ENCODE results near the gene TBRG1.

DNA sequence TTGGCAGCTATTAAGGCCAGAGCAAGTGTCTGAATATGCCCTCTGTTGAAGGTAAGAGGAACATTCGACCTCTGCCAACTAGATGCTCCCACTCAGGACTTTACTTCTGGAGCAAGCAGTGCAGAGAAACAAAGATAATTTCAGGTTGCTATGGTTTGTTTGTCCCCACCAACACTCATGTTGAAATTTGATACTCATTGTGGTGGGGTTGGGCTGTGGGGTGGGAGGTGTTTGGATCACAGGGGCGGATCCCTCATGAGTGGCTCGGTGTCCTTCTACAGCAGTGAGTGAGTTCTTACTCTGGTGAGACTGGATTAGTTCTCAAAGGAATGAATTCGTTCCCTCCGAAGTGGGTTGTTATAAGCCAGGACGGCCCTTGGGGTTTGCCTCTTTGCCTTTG, 40.8 kb upstream of the TBRG1 start:
- TF ChIP-seq EZH2 (IDR thresholded peaks at IDR 0.05; ENCODE audit: insufficient read depth, poor library complexity, severe bottlenecking): no peak
- no peak for TF ChIP-seq EZH2phosphoT487 (IDR thresholded peaks at IDR 0.05; ENCODE audit: insufficient read depth, low read depth)
